T-helper 1 cell treated with Interleukin-12 subunit alpha and Interleukin-12 subunit beta and Interleukin-4 antibody, amounts not matched to agents 30 ng/mL and 1 ng/mL, for 36 hours (primary cell): ENCODE measurements around the gene AMZ1. TPM values are rescaled to one million over a fixed set of nuclear protein-coding genes. Genes with fewer than 3 reads are reported as not detected.

Experiments
- intact Hi-C: fragments of 100-400 bp; cut with micrococcal nuclease; formaldehyde crosslinking; loops from one replicate; pipeline ENCODE4 v1.15.1; 2024
- total RNA-seq: library from RNA; stranded (reverse); gene quantifications from 2 replicates; pipeline ENCODE4 v1.2.3, GENCODE V29; 2022

AMZ1 gene, protein sequence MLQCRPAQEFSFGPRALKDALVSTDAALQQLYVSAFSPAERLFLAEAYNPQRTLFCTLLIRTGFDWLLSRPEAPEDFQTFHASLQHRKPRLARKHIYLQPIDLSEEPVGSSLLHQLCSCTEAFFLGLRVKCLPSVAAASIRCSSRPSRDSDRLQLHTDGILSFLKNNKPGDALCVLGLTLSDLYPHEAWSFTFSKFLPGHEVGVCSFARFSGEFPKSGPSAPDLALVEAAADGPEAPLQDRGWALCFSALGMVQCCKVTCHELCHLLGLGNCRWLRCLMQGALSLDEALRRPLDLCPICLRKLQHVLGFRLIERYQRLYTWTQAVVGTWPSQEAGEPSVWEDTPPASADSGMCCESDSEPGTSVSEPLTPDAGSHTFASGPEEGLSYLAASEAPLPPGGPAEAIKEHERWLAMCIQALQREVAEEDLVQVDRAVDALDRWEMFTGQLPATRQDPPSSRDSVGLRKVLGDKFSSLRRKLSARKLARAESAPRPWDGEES
- total RNA-seq = 0.17 and 0.27 TPM in 2 replicates

DNA sequence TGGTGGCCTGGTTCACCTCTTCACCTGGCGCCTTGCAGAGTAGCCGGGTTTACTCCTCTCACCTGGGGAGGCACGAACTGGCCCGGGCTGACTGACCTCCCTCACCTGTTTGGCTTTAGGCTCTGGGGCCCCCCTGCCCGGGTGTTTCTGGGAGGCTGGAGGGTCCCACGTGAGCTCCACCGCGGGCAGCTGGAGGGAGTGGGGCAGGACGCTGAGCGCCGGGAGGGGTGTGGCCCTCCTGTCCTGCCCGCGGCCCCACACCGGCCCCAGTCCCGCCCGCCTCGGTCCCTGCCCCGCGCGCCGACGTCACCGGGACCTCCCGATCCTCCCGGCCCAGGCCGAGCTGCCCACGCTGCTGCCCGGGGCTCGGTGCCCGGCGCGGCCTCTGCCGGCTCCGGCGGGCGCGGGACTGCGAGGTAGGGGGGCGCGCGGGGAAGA is at the start of gene AMZ1:
AMZ1 (plus strand) TSS at position 322 of the 438 bp plus-strand sequence. CDS start 12,250 bp downstream, outside the sequence.
- intact Hi-C loops = no loop called here

DNA sequence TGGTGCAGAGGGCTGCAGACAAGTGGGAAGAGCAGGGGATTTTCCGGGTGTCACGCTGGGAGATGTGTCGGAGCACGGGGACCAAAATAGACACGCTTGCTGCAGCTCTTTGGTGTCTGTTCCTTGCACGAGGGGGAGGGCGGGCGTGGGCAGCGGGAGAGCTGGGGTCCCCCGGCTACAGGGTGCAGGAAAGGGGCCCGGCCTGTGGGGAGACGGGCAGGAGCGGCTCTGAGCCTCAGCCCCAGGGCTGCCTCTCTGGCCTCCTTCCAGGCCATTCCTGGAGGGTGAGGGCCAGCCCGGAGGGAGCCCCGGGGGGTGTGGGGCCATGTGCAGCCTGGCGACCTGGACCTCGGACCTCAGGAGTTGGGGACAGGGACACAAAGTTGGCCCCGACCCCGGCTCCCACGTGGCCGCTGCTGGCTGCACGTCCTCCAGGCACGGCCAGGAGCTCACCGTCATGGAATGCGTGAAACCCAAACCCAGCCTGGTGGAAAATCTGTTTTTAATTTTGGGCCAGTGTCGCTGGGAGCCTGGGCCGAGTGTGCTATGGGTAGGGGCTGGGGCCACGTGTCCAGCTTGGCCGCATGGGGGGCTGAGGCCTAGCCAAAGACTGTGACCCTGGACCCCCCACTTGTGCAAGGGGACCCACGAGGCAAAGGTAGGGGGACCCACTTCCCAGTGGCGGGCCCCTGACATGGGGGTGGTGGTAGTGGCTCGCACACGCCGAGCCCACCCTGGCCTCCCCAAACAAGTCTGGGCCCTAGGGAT is 49.6 kb upstream of the AMZ1 start:
- intact Hi-C loops = no loop called here

DNA sequence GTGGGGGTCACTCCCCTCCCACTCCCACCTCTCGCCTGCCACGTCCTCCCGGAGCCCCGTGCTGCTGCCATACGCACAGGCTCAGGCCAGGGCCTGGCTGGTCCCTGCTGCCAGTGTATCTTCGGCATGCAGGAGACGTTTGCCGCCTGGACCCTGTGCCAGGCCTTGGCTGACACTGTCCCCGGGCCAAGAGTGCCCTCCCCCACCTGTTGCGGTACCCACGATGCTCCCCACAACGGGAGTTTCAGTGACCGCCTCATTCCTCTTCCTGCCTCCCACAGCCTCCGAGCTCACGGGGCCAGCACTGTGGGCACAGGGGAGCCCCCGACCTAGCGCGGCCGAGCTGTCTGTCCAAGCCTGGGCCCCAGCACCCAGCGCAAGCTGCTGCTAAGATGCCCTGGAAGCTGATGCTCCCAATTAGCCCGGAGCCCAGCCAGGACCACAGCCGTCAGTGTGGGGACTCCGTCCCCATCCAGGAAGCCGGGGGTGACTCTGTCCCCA is 48.8 kb upstream of the AMZ1 start:
- intact Hi-C loops = no loop called here

DNA sequence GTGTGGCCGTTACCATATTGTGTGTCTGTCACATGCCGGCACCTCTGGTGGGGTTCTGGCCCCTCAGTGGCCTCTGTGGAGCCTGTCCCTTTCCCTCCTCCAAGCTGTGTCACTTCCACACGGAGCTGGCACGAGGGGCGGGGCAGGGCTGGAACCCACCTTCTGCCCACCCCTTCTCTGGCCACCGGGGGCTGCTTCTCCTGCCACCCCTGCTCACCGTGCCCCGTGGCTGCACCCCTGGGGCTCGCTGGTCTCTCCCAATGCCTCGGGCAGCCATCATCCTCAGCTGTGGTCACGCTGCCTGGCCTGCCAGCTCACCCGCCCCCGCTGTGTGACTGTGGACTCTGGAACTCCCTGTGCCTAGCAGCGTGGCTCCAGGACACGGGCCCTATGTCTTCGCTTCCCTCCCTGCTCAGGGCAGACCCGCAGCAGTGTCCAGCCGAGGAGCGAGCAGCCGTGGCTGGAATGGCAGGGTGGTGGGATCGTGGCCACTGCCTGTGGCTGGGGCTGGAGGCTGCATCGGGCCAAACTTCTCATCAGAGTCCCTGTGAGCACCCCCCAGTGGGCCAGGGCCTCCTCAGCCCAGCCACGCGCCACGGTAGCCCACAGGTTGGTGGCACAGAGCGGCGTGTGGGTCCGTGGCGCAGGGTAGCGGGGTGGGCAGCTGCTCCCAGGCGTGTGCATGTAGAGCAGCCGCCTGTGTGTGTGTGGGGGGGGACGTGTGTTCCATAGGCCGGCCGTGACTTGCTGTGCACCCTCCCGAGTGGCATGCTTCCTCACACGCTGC is 48.1 kb upstream of the AMZ1 start:
- intact Hi-C loops = no loop called here

DNA sequence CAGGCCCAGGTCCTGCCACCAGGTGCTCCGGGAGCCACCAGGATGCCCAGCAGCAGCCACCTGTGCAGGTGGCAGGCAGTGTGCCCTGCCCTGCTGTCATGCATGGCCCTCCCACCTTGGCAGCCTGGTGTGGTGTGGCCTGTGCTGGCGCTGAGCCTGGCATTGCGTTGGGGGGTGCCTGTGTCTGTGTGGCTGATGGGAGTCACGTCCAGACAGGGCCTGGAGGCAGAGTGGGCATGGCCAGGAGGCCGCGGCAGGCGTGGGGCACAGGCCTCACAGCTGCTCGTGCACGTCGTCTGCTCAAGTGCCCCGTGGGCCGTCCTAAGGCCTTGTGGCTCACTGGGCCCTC is 47.5 kb upstream of the AMZ1 start:
- intact Hi-C loops = no loop called here

DNA sequence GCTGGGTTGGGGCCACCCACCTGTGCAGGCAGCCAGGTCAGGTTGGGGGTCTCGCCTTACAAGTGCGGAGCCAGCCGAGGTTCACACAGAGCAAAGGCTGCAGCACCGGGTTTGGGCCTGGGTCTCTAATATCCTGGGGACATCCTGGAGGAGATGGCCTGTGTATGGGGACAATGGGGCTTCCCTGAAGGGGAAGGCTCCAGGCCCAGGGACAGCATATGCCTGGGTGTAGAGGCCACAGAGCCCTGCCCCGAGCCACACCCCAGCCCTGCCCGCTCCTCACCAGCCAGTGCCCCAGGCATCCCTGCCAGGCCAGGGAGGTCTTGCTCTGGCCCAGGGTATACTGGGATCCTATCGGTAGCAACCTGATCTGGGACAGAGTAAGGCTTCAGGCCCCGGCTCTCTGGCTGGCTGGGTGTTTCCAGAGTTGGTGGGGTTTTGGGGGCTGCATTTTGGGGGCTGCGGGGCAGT is 47.1 kb upstream of the AMZ1 start:
- intact Hi-C loops = no loop called here

DNA sequence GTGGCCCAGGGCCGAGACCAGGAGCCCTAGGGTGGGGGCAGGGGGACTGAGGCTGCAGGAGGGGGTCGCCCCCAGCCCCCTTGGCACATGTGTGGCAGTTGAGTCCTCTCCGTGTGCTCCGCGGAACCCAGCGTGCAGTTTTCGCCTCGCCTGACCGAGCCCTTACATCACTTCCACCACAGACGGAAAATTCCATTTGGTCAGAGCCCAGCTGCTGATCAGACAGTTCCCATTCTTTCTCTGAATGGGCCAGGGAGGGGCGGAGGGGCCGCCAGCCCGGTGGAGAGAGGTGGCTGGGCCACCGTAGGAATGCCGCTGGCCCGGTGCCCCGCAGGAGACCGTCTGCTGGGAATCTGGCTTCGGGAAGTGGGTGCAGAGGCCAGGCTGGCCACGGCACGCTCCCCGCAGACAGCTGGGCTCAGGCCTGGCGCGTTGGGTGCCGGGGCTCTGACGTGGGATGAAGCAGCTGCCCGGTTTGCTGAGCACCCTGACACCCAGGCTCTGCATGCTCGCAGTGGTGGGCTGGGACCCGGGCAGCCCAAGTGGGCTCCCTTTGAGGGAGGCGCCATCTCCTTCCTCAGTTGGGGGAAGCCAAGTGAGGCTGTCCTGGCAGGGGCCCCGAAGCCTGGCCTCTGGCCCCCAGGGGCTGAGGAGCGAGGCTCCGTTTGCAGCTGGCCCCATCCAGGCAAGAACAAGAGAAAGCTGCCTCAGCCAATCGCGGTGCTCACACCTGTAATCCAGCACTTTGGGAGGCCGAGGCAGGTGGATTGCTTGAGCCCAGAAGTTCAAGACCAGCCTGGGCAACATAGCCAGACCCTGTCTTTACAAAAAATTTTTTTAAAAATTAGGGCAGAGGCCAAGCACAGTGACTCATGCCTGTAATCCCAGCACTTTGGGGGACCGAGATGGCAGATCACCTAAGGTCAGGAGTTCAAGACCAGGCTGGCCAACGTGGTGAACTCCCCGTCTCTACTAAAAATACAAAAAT is 46.3 kb upstream of the AMZ1 start:
- intact Hi-C loops = no loop called here

DNA sequence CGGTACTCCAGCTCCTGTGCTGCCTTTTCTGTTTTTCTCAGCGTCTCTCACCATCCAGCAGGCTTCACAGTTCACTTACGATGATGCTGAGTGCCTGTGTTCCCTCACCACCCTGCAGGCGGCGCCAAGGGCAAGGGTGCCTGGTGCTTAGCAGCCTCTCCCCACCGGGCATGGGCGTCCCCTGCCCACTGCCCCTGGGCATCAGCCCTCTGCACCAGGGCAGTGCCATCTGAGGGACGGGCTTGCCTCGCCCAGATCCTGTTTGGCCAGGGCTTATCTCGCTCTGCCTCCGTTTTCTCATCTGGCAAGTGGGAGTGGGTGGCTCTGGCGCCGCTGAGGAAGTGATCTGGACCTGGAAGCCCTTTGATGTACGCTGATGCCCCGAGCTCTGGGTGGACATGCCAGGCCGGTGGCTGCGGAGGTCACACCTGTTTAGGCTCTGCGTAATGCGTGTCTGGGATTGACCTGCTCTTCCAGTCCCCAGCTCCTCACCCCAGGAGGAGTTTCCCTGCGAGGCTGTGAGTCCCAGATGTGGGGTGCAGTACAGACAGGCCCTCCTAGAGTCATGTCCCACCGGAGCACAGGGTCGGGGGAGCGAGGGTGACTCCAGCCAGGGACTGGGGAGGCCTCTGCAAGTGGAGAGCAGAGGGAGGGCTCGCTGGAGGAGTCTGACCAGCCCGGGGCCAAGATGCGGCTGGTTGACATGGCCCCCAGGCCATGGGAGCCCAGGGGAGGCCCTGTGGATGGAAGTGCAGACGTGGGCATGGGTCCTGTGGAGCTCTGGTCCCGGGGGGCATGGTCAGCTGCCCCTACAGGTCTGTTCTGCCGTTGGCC is 44.4 kb upstream of the AMZ1 start:
- intact Hi-C loops = no loop called here

DNA sequence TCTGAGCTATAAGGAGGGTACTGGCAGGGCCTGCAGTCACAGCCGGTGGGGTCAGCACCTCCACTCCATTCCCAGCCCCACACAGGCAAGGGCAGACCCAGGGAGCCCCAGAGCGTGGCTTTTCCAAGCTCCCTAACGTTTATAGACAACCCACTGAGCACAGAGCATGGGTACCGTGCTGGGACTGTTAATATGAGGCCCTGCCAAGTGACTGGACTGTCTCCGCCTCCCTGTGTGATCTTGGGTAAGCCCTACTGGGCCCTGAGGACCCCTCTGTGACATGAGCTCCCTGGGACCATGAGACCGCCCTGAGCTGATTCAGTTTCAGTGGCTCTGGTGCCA is 43.8 kb upstream of the AMZ1 start:
- intact Hi-C loops = no loop called here

DNA sequence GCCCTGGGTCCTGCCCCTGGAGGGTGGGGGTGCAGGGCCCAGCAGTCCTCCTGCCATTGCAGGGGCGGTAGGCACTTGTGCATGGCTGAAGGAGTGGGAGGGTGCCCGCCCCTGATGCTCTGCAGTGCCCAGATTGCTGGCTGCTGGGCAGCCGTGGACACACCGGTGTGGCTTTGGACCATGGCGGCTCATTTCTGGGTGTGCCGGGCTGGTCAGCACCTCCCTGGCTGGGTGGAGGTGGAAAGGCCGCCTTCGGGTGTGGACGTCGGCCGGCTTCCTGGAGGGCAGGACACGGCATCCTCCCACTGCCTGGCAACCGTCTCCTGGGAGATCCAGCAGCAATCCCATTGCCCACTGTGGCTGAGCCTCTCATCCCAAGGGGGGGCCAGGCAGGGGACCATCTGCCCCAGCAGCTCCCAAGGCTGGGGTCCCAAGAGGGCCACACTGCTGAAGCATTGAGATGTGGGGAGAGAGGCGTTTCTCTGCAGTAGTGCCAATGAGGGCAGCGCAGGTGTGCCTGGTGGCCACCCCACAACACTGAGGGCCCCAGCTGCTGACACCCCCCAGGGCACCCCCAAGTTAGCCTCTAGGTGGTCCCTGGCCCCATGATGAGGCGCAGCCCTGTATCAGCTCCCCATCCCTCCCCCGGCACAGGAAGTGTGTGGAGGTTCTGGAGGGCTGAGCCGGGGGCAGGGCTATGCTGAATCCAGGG is 43.3 kb upstream of the AMZ1 start:
- intact Hi-C loops = no loop called here

DNA sequence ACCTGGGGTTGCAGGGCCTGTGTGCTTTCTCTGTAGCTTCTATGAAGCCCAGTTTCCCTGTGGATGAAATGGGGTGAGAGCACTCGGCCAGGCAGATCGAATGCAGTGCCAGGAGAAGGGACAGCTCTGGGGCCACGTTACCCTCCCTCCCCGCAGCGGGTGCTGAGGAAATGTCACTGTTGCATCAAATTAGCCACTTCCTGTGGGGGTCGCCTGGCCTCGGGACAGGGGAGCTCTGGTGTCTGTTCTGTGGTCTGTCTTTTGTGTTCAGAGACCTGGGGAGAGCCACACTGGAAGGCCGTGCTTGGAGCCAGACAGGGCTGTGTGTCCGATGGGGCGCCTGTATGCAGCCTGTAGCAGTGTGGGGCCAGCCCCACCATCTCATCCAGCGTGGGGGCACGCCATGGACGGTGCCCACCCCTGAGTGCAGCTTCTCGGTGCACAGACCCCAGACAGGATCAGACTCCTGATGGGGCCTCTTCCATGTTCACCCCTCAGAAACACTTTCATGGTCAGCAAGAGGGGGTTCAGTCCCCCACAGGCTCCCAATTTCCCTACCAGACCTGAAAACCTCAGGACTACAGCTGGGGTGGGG is 42.6 kb upstream of the AMZ1 start:
- intact Hi-C loops = no loop called here

DNA sequence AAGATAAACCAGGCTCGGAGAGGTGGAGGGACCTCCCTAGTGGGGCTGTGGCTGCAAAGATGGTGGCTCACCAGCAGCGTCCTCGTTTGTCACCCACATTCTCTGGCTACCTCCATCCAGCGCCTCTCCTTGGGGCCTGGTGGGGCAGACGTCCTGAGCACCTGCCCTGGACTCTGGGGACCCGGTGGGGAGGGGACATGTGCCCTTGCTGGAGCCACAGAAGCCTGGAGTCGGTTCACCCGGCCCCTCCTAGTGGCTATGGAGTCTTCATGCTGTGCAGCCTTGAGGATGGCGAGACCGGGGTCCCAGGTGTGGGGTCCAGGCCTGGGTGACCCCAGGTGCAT is 41.7 kb upstream of the AMZ1 start:
- intact Hi-C loops = no loop called here

DNA sequence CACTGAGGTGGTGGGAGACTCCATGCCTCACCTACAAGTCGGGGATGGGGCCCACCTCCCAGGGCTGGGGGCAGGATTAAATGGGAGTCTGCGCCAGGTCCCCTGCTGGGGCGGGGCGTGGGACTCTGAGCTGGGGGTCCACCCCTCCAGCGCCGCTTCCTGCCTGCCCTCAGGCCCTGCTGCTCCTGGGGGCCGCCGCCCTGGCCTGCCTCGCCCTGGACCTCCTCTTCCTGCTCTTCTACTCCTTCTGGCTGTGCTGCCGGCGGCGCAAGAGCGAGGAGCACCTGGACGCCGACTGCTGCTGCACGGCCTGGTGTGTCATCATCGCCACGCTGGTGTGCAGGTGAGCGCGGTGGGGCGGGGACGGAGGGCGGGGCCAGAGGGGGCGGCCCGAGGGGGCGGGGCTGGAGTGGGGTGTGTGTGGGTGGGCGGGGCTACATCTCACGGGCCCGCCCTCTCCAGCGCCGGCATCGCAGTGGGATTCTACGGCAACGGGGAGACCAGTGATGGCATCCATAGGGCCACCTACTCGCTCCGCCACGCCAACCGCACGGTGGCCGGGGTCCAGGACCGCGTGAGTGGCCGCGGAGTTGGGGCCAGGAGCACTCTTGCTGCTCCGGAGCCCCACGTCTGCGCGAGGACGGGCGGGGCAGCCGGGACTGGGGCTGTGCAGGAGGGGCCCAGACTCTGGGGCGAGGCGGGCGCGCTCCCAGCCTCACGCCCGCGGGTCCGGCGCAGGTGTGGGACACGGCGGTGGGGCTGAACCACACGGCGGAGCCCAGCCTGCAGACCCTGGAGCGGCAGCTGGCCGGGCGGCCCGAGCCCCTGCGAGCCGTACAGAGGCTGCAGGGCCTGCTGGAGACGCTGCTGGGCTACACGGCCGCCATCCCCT is 41.1 kb upstream of the AMZ1 start:
- intact Hi-C loops = no loop called here

DNA sequence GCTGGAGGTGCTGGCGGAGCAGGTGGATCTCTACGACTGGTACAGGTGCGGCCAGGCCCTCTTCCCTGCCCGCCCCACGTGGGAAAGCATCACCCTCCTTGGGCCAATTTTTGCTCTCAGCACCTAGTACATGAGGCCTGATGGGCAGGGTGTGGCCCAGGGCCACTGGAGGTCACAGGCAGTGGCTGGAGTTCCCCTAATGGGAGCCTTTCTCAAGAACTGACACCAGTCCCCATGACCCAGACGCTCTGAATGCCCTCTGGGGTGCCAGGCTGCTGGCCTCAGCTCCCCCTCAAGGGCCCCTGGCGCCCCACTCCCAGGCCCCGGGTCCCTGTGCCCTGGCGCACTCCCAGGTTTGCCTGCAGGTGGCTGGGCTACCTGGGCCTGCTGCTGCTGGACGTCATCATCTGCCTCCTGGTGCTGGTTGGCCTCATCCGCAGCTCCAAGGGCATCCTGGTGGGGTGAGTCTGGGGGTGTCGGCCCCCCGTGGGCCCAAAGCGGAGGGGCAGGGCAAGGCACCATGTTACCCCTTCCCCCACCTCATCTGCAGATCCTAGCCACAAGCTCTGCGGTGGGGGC is 40.3 kb upstream of the AMZ1 start:
- intact Hi-C loops = no loop called here

DNA sequence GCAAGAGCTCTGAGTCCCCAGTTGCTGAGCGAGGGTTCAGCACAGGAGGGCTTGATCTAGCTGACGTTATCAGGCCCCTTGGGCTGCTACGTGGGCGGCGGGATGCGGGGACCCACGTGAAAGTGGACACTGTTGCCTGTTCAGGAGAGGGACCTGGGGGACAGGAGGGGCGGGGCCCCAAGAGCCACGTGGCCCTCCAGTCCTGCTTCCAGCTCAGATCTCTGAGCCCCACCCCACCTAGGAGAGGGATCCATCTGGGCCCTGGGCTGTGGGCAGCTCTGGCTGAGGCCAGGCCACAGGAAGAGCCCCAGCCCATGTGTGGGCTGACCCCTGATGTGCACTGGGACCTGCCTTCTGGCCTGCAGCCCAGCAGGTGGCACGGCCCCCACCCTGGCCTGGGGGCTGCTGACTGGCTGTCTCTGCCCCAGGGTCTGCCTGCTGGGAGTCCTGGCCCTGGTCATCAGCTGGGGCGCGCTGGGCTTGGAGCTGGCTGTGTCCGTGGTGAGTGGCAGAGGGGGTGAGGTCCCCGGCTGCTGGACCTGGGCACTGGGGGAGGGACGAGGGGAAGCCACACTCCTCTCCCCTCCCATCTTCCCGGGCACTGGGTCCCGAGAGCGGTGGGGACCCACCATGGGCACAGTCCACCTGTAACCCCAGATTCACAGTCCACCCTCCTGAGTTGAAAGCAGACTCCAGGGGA is 38.7 kb upstream of the AMZ1 start:
- intact Hi-C loops = no loop called here

DNA sequence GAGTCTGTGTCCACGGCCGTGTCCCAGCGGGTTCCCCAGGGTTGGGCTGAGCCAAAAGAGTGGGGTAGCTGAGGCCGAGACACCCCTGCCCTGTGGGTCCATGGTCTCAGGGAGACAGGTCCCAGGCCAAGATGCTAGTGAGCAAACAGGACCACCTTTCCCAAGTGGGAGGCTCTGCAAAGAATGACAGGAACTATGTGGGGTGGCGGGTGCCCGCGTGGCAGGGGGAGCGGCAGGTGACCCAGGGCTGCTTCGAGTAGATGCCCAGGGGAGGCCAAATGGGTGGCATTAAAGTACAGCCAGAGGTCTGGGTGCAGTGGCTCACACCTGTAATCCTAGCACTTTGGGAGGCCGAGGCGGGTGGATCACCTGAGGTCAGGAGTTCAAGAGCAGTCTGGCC is 38.0 kb upstream of the AMZ1 start:
- intact Hi-C loops = no loop called here

DNA sequence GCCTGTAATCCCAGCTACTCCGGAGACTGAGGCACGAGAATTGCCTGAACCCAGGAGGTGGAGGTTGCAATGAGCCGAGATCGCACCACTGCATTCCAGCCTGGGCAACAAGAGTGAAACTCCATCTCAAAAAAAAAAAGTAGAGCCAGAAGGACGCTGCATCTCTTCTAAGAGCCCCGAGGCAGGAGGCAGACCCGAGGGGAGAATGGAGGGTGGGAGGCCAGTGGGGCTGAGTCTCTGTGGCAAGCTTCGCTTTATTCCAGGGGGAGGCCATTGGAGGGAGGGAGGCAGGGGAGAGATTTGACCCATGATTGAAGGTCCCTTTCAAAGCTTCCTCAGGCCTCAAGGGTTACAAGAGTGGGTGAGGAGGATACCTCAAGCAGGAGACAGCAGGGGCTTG is 37.6 kb upstream of the AMZ1 start:
- intact Hi-C loops = no loop called here
